SK-N-MC (cell line): ENCODE data around the gene DNAH10.

Experiments
- EZH2 ChIP-seq: fragments of 200-600 bp; sonication (generic); IDR thresholded peaks from one replicate; pipeline ENCODE4 v1.6.1; 2017; ENCODE audit warnings: antibody characterized with exemption
- POLR2AphosphoS5 ChIP-seq: IDR thresholded peaks from 2 replicates; pipeline ENCODE4 v1.6.1; 2012; ENCODE audit warnings: mild to moderate bottlenecking, low read depth, low read length, borderline replicate concordance

DNA sequence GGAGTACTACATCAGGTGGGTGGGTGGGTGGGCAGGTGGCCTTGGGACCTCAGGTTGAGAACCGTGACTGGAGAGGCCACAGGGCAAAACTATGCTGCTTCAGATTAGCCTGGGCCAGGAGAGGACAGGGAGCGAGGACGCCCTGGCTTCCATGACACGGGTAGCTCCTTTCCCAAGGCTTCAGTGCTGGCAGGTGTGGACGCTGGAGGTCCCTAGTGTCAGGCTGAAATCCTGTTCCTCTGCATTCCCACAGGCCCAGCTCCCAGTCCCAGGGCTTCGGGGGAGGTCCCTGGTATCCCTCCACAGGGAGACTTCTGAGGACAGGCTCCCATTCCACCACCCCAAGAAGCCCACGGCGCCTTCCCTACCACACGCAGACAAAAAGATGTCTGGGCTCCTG lies 178.9 kb downstream of the DNAH10 start:
- no peak for TF ChIP-seq EZH2
- TF ChIP-seq POLR2AphosphoS5 = no peak
